HG02610 (cell line): ENCODE results near the gene ZNF831.

Experiments
- ATAC-seq: cut with Tn5 transposase; IDR thresholded peaks from one replicate; pipeline ENCODE4 v1.9.1; 2021; ENCODE audit warnings: mild to moderate bottlenecking, moderate library complexity; ENCODE audit not compliant: unreplicated experiment

ZNF831 gene

DNA sequence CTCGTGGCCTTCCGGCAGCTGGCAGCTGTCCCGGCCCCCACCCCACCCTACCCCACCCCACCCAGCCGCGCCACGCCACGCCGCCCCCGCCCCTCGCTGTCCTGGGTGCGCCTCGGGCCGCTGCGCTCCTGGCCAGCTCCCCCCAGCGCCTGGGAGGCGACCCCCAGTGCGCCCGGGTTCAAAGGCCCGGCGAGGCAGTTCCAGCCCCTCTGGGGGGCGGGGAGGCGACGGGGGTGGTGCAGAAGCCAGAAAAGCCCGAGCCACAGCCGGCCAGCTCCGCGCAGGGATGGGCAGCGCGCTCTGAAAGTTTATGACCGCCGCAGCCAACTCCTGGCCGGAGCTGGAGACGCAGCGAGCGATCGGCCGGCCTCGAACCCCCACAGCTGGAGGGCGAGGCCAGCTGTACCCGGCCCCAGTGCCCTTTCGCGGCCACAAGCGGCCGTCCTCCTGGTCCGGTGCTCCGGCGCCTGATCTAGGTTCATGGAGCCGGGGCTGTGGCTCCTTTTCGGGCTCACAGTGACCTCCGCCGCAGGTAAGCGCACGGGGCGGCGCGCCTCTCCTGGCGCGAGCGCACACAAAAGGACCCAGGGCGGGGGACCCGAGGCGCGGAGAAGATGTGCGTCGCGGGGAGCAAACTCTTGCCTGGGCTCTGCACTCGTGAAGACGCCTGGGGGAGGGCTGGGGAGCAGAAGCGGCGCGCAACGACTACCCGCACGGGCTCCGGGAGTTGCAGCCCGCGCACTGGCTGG, 136.9 kb downstream of the ZNF831 start, which contains the start of gene EDN3:
EDN3 (plus strand) TSS at position 279 of the 749 bp plus-strand sequence; CDS start at position 481, 202 bp downstream.
- ATAC-seq = no peak

DNA sequence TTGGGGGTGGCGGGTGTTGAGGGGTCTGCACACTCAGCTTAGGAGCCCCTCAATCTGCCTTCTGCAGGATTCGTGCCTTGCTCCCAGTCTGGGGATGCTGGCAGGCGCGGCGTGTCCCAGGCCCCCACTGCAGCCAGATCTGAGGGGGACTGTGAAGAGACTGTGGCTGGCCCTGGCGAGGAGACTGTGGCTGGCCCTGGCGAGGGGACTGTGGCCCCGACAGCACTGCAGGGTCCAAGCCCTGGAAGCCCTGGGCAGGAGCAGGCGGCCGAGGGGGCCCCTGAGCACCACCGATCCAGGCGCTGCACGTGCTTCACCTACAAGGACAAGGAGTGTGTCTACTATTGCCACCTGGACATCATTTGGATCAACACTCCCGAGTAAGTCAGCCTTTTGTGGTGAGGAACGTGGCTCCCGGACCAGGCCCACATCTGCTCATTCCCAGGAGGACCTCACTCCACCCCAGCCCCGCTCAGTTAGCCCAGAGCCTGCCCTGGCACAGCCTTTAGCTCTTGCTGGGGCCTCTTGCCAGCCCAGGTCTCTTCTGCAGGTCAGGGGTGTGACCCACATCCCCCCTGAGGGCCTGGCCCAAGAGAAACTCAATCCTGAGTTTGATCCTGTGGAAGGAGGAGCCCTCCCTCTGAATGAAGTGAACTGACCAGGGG, 137.9 kb downstream of the ZNF831 start:
- no peak for ATAC-seq

DNA sequence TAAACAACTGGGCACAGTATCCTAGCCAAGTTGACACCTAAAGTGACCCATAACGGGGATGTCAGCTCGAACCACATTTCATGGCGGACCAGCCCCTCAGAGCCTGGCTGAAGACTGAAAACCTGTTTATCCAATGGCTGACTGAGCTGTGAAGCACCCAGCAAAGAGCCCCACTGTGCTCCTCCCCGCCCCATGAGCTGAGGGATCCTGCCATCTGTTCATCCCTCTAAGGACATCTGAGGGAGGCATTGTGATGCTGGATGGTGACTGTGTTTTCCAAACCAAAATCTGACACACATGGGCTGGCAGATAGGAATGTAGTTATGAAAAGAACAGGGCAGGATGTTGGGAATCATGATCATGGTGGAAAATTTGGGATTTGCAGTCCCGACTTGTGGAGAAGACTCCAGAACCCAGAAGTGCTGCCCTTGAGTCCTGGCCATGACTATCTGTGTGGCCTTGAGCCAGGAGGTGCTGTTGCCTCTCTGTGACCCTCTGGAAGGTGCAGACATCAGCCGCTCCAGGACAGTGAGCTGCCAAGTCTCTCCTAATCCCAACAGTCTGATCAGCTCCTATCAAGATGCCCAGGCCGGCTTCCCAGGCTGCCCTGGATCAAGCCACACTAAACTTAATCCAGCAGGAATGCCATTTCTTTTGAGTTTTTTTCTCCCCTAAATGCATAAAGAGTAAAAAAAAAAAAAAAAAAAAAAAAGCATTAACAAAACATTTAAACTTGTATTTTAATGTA, 142.5 kb downstream of the ZNF831 start:
- ATAC-seq = no peak

DNA sequence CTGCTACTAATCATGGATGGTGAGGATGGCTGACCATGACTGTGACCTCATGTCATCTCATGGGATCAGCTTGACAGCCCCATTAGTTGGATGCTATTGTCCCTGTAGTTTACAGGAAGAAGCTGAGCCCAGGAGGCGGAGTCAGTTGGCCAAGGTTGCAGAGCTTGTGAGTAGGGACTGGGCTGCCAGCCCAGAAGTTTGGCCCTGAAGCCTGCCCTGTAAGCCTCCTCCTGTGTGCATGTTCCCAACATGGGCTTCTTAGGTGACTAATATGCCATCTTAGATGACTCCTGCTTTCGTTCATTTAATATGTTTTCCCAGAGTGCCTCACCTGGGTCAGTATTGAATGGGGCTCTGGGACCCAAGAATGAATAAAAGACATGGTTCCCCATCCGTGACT, 143.6 kb downstream of the ZNF831 start:
- no peak for ATAC-seq
